Upper lobe of left lung (tissue), 6 donors: ENCODE results near the gene ASTE1. TPM values are rescaled to one million over a fixed set of nuclear protein-coding genes. Genes with fewer than 3 reads are reported as not detected.
A peak's percentile ranks its signal among the peaks of the same experiment; 100 is the strongest.

Experiments used
- ATAC-seq, 2 donors: fragments of 200-7000 bp; cut with Tn5 transposase; one replicate each; pipeline ENCODE4 v1.9.1; 2022; ENCODE audit warnings: mild to moderate bottlenecking in 2 of 2, moderate library complexity in 2 of 2; ENCODE audit not compliant: low FRiP score in 2 of 2
- DNase-seq, 2 donors: peaks; one replicate each; pipeline ENCODE4 v3.0.0-alpha.2; 2019 to 2020
- H3K27ac ChIP-seq, 4 donors: fragments of 200-600 bp; sonication (generic); one replicate each; pipeline ENCODE4 v1.5.1; 2016 to 2019
- H3K27me3 ChIP-seq, 4 donors: fragments of 200-600 bp; sonication (generic); one replicate each; pipeline ENCODE4 v1.5.1; 2017 to 2019
- H3K36me3 ChIP-seq, 4 donors: fragments of 200-600 bp; sonication (generic); one replicate each; pipeline ENCODE4 v1.5.1; 2016 to 2019
- H3K4me1 ChIP-seq, 4 donors: fragments of 200-600 bp; sonication (generic); one replicate each; pipeline ENCODE4 v1.5.1; 2018 to 2019
- H3K4me3 ChIP-seq, 4 donors: fragments of 200-600 bp; sonication (generic); one replicate each; pipeline ENCODE4 v1.5.1; 2017 to 2019; ENCODE audit warnings: mild to moderate bottlenecking in 2 of 4, moderate library complexity in 1 of 4
- H3K9me3 ChIP-seq, 4 donors: fragments of 200-600 bp; sonication (generic); one replicate each; pipeline ENCODE4 v1.5.1; 2018 to 2019
- CTCF ChIP-seq, 6 experiments: fragments of 450-650 bp in 4 of 6; fragments of 200-600 bp in 2 of 6; sonication (generic) in 2 of 6; IDR thresholded peaks; one replicate each; pipeline ENCODE4 v1.5.1; 2016 to 2019; ENCODE audit warnings: antibody characterized with exemption in 6 of 6
- EP300 ChIP-seq, 4 donors: sonication (generic); formaldehyde crosslinking; IDR thresholded peaks; one replicate each; pipeline ENCODE4 v1.5.1; 2017; ENCODE audit warnings: antibody characterized with exemption in 4 of 4, control low read depth in 2 of 4
- POLR2A ChIP-seq, 4 donors: fragments of 450-650 bp; IDR thresholded peaks; one replicate each; pipeline ENCODE4 v1.5.1; 2016 to 2017; ENCODE audit warnings: antibody characterized with exemption in 4 of 4, mild to moderate bottlenecking in 2 of 4
- POLR2AphosphoS5 ChIP-seq, 2 donors: sonication (generic); formaldehyde crosslinking; IDR thresholded peaks; one replicate each; pipeline ENCODE4 v1.5.1; 2017; ENCODE audit warnings: antibody characterized with exemption in 2 of 2
- WGBS, 2 donors: methylation state at CpG; one replicate each; pipeline ENCODE4 v1.1.5; 2017 to 2018; 5-methylcytosine and 5-hydroxymethylcytosine counted together
- total RNA-seq, 6 donors: library from RNA; depleted of rRNA in 4 of 6; stranded (reverse); fragments of >200 nt in 4 of 6; gene quantifications; one replicate each; pipeline versions ENCODE4 v1.1.0 to v1.2.1, GENCODE V29; 2016 to 2021
- donor health status: DM: no; HTN: no; CAD: no; lungs with moderate emphysema.
- donor health status: DM: no; HTN: yes; CAD: no; lungs with severe emphysema.

Gene ASTE1, protein sequence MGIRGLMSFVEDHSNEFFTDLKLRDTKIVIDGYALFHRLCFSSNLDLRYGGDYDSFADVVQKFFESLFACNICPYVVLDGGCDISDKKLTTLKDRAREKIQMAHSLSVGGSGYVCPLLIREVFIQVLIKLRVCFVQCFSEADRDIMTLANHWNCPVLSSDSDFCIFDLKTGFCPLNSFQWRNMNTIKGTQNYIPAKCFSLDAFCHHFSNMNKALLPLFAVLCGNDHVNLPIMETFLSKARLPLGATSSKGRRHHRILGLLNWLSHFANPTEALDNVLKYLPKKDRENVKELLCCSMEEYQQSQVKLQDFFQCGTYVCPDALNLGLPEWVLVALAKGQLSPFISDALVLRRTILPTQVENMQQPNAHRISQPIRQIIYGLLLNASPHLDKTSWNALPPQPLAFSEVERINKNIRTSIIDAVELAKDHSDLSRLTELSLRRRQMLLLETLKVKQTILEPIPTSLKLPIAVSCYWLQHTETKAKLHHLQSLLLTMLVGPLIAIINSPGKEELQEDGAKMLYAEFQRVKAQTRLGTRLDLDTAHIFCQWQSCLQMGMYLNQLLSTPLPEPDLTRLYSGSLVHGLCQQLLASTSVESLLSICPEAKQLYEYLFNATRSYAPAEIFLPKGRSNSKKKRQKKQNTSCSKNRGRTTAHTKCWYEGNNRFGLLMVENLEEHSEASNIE
- total RNA-seq = 1 to 10 TPM in 5 of 6 donors, under 1 TPM in 1; 0.67 to 6.8 (median 6.2) TPM

- 1 to 3% methylated on average over 11 to 49 of the region's 56 CpGs for WGBS, 2 donors
- peak; percentile 99 to 100 for ATAC-seq
- Histone ChIP-seq H3K4me3 (peak within 1 kb of the TSS; percentile 58 to 77 (median 70)), H3K4me1 (peaks cover 15 to 35% (median 28%) of the 10 kb centered on the region in 4 donors), H3K27me3 (no peaks in the 10 kb centered on the region), H3K27ac (peak within 1 kb of the TSS; percentile 89 to 94 (median 92)), H3K9me3 (no peaks in the 10 kb centered on the region), H3K36me3 (peaks cover 0 to 10% (median 0%) of the 10 kb centered on the region in 4 donors)
- DNase-seq = peak; percentile 94 to 97
- TF ChIP-seq CTCF (IDR thresholded peaks at IDR 0.05) (no peak), POLR2A (IDR thresholded peaks at IDR 0.05) (peak in 3 of 4 donors; percentile 43 to 77 (median 75)), EP300 (IDR thresholded peaks at IDR 0.05) (no peak), POLR2AphosphoS5 (IDR thresholded peaks at IDR 0.05) (peak; percentile 81 to 85)
Observed at GRCh38 chr3:131026321-131027151, at the start of gene ASTE1, which contains the start of gene NEK11. Gene ASTE1, minus strand, starts transcription at chr3:131026825. Its CDS starts 1,519 bp downstream, at chr3:131025306. Gene NEK11, plus strand, starts transcription at chr3:131026877. Its CDS starts 2,832 bp downstream, at chr3:131029709.

- DNase-seq (no peak), ATAC-seq (no peak)
- Histone ChIP-seq H3K36me3 (no peaks in the 10 kb centered on the region), H3K4me3 (no peak overlapping the region), H3K27me3 (no peaks in the 10 kb centered on the region), H3K9me3 (no peaks in the 10 kb centered on the region), H3K27ac (no peak overlapping the region), H3K4me1 (peaks cover 0 to 7% (median 0%) of the 10 kb centered on the region in 4 donors)
- WGBS, 2 donors = 58 to 70% methylated on average over 4 of the region's 4 CpGs
- TF ChIP-seq EP300 (IDR thresholded peaks at IDR 0.05) (no peak), POLR2AphosphoS5 (IDR thresholded peaks at IDR 0.05) (no peak), POLR2A (IDR thresholded peaks at IDR 0.05) (no peak), CTCF (IDR thresholded peaks at IDR 0.05) (no peak)
Observed at GRCh38 chr3:131075632-131076328, 49.2 kb upstream of the ASTE1 start.

GRCh38 chr3:131072845-131073244 is 46.2 kb upstream of the ASTE1 start:
- DNase-seq = no peak
- Histone ChIP-seq H3K4me3 (no peak overlapping the region), H3K9me3 (no peaks in the 10 kb centered on the region), H3K27ac (no peak overlapping the region), H3K27me3 (no peaks in the 10 kb centered on the region), H3K4me1 (peaks cover 0 to 7% (median 0%) of the 10 kb centered on the region in 4 donors), H3K36me3 (no peaks in the 10 kb centered on the region)
- ATAC-seq = no peak
- 51 to 63% methylated on average over 2 of the region's 2 CpGs for WGBS, 2 donors
- TF ChIP-seq POLR2A (IDR thresholded peaks at IDR 0.05) = no peak
- no peak for TF ChIP-seq CTCF (IDR thresholded peaks at IDR 0.05)
- TF ChIP-seq EP300 (IDR thresholded peaks at IDR 0.05) = no peak
- TF ChIP-seq POLR2AphosphoS5 (IDR thresholded peaks at IDR 0.05) = no peak

DNA sequence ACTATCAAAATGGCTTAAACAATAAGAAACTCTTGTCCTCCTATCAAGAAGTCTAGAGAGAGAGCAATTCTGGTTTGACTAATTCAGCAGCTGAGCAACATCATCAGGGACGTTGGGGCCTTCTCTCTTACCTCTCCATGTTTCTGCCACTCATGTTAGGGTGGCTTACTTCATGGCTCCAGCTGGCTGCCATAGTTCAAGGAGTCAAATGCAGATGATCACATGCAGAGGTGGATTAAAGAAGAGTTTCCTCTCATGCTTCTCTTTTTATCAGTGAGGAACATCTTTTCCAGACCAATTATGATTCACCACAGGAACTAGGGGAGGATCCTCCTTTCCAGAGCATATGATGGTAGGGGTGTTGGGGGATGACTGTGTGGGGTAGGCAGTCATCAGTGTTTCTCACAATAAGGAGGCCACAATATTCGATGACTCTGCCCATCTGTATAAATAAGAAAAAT is 45.5 kb upstream of the ASTE1 start:
- no peaks in the 10 kb centered on the region for H3K36me3 ChIP-seq
- no peak for DNase-seq
- no peaks in the 10 kb centered on the region for H3K27me3 ChIP-seq
- H3K4me1 ChIP-seq = peaks cover 0 to 7% (median 0%) of the 10 kb centered on the region in 4 donors
- H3K27ac ChIP-seq = no peak overlapping the region
- WGBS, 2 donors = 43 to 57% methylated on average over 2 of the region's 2 CpGs
- no peaks in the 10 kb centered on the region for H3K9me3 ChIP-seq
- no peak overlapping the region for H3K4me3 ChIP-seq
- no peak for TF ChIP-seq POLR2AphosphoS5 (IDR thresholded peaks at IDR 0.05)
- no peak for TF ChIP-seq POLR2A (IDR thresholded peaks at IDR 0.05)
- no peak for TF ChIP-seq CTCF (IDR thresholded peaks at IDR 0.05)
- TF ChIP-seq EP300 (IDR thresholded peaks at IDR 0.05) = no peak
- ATAC-seq = peak in 1 of 2 donors; percentile 45
